A172 (cell line): ENCODE measurements around the gene AGMO. TPM values are rescaled to one million over a fixed set of nuclear protein-coding genes. Genes with fewer than 3 reads are reported as not detected.
A peak's percentile ranks its signal among the peaks of the same experiment; 100 is the strongest.
"Not testable (repeated sequence)": the region's sequence is repeated elsewhere in the genome, so short reads cannot be mapped to it uniquely, and the experiment has no call there.

Source experiments
- DNase-seq: peaks from one replicate; pipeline ENCODE4 v3.0.0-alpha.2; 2015; ENCODE audit warnings: low spot score
- total RNA-seq: library from RNA; depleted of rRNA; stranded (reverse); fragments of >200 nt; shearing (Covaris generic); gene quantifications from 2 replicates; pipeline ENCODE4 v1.2.3, GENCODE V29; 2014

Gene AGMO
- total RNA-seq, 1 experiment from 2014 or later, result not detected

- no peak for DNase-seq
These were observed 2.3 kb downstream of the AGMO start for GRCh38 chr7:15559416-15559928.

- DNase-seq, result no peak
These were observed 3.1 kb downstream of the AGMO start for GRCh38 chr7:15558756-15559155.

DNA sequence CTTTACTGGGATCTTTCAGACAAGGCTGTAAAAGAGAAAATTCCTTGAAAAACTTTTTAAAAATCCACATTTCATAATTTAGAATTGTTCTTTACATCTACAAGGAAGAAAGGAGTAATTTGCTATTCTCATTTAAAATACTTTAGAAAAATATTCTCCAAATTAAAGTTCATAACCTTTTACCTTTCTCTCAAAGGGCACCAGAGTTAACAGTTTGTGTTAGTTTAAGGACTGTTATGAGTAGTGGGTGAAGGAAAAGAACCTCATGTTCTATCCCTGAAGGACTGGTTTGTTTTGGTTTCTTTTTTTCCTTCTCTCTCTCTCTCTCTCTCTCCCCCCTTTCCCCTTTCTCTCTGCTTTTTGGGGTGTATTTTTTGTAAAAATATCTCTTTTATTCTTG is 4.1 kb downstream of the AGMO start:
- no peak for DNase-seq

DNA sequence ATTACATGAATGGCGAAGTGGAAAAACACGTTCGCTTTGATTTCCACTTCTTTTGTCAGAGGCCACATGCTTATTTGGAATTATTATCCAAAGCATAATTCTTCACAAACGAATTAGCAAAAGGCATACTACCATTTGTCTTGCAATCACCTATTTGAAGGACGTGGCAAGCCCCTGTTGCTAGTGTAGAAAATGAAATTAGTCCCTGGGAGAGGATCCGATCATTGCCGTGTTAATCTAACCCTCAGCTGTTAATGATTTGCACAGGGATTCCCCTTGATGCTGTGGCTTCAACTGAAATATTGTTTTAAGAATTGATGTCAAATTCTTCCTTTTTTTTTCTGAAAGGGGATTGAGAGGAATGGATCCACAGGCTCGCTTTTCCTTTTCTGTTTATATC is 4.6 kb downstream of the AGMO start:
- no peak for DNase-seq

DNA sequence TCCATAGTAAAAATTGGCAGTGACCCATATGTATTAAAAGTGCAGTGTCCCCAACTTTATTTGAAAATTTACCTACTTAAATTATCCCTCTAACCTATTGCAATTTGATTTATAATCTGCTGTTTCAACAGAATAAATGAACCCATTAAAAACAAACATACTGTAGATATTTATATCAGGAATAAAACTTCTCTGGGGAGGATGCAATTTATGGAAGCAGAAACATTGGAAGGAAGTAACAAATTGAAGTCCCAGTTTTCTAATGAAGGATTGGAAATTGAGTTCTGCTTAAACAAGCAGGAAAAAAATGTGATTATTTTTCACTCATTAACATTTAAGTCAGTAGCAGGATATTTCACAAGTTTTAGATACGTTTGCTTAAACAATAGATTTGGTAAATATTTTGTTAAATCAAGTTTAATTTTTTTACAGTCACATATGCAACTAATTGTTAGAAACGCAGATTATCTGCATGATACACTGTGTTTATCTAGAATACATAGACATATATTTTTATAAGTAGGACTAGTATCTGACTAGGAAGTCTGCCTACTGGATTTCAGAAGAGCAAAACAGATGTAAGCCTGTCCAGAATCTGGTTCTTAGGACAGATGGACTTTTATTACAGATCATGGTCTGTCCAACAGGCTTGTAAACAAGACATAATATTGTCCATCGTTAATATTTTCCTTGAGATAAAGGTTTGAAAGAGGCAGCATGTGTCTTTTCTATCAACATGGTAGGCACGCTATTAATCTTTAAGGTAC is 5.3 kb downstream of the AGMO start:
- DNase-seq, result no peak

- no peak for DNase-seq
These were observed 6.4 kb downstream of the AGMO start for GRCh38 chr7:15555381-15555859.

DNA sequence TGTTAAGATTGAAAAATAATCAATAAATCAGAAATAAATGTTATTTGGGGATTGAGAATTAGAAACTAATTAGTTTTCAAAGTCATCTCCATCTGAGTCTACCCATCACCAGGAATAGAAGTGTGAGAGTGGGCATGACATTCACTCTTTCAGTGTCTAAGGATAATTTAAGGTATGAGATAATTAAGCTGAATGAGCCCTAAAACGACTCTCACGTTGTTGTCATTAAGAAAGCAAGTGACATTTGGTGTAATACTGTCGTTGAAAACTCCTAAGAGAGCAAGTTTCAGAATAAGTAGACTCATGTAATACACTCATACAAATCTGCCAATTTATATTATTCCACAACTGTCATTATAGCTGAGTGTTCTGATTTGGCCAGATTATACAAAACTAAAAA is 7.1 kb downstream of the AGMO start:
- DNase-seq, result no peak

GRCh38 chr7:15554081-15554480 is 7.7 kb downstream of the AGMO start:
- no peak for DNase-seq

GRCh38 chr7:15547320-15547719 is 14.5 kb downstream of the AGMO start:
- not testable (repeated sequence) for DNase-seq

DNA sequence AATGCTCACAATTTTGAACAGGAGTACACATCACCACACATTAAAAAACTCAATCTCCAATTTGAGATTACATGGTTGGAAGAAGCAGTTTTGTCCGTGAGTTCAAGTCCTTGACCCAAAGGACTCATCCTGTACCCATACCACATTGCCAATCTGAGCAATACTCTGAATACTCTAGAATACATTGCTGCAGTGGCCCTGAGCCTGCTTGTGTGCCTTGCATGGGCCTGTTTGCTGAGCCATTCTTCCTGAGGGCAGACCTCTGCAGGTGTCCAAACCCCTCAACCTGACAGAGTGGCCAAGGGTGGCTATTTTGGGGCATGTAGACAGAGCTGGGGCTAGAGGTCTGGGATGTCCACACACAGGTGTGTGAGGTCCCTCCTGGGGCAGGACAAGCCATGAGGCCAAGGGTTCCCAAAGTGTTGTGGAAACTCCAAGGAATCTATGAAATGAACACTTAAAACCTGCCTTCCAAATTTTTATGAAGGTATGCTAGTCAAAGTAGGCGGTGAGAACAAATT is 15.5 kb downstream of the AGMO start:
- DNase-seq, result no peak

DNA sequence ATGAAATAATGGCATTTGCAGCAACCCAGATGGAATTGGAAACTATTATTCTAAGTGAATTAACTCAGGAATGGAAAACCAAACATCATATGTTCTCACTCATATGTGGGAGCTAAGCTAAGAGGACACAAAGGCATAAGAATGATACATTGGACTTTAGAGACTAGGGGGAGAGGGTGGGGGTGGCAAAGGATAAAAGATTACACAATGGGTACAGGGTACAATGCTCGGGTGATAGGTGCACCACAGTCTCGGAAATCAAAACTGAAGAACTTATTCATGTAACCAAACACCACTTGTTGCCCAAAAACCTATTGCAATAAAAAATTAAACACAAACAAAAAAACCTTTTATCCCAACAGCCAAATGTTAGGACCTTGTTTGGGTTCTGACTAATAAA is 17.8 kb downstream of the AGMO start:
- no peak for DNase-seq

DNA sequence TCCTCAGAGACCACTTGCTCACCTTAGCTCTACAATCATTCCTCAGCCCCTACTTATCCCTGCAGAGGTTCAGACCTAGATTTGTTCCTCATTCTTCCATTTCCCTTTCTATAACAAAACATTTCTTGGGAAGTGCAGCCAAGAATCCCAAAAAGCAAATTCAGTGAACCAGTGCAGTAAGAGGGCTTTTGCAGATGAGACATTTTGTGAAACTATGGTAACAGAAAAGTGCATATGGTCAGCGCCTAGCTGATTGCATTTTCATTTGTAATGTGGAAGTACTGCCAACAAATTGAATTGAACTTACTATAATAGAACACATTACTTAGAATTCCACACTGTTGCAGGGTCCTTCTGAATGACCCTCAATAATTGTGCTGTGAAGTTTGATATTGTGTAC is 18.6 kb downstream of the AGMO start:
- no peak for DNase-seq

DNA sequence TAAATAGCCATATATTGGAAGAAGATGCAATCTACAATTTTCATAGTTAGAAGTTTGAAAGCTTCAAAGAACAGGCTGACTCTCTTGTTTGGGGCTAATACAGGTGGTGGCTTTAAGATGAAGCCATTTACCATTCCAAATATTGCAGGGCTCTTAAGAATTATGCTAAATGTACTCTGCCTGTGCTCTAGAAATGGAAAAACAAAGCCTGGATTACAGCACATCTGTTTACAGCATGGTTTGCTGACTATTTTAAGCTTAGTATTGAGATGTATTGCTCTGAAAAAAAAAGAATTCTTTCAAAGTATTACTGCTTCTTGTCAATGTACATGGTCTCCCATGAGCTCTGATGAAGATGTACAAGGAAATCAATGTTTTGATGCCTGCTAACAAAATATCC is 34.2 kb downstream of the AGMO start:
- no peak for DNase-seq

DNA sequence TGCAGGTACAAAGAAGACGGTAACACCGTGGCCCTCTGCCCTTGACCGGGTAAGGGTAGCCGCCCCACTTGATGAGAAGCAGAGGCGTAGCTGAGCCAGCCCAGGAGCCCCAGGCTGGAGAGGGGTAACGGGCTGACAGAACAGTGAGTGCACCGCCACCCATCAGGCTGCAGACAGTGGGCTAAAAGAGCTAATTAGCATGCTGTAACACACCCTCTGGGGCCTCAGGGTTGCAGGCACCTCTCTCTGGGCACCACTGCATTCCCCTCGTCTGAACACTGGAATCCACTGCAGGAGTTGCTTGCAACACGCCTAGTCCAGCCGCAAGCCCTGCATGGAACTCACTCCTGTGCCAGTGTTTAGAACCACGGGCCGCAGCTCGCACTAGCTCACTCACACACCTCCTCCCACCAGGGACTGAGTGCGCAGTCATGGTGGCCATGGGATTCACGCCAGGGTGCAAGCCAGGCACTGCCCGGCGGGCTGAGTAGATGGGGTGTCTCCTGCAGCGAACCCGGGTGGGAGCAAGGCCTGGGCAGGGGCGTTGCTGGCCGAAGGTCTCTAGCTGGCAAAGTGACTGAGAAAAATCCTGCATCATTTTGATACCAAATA is 36.1 kb downstream of the AGMO start:
- no peak for DNase-seq

DNA sequence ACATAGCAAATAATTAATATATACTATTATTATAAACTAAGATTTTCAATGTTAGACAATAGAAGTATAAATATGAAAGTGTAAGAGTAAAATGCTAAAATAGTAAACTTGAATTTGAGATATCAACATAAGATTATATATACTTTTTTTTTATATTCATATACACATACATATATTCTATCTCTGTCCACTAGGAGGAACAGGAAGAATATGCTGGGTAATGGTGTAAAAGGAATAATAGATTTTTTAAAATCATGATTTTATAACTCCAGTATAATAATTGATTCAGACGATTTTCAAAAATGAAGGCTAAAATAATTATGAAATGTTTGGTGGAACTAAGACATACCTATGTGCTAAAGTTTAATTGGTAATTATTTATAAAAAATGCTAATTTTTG is 37.7 kb downstream of the AGMO start:
- no peak for DNase-seq

- DNase-seq, result peak; percentile 15
These were observed 44.0 kb downstream of the AGMO start for GRCh38 chr7:15517865-15518264.

- no peak for DNase-seq
These were observed 46.6 kb downstream of the AGMO start for GRCh38 chr7:15515252-15515651.

DNA sequence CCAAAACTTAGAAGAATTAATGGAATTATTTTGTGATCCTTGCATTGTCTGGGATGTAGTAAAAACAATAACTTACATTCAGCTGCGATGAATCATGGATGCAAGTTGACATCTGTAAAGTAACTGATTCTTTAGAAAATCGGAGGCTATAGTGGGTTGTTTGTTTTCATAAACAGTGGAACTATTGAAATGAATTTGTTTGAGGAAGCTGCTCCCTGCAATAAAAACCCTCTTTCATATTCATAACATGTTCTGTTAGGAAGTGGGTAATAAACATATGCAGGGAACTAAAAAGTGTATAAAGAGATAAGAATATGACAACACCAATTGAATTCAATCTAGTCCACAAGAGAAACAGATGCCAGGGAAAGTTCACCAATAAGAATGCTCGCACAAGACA is 53.6 kb downstream of the AGMO start:
- peak; percentile 27 for DNase-seq

GRCh38 chr7:15507708-15508107 is 54.1 kb downstream of the AGMO start:
- DNase-seq, result no peak

- no peak for DNase-seq
These were observed 54.6 kb downstream of the AGMO start for GRCh38 chr7:15507171-15507570.

GRCh38 chr7:15505761-15506160 is 56.1 kb downstream of the AGMO start:
- DNase-seq, result no peak

GRCh38 chr7:15504351-15504750 is 57.5 kb downstream of the AGMO start:
- DNase-seq, result no peak
